SK-N-DZ (cell line): Measurements from ENCODE around the gene LUZP4. TPM values are rescaled to one million over a fixed set of nuclear protein-coding genes. Genes with fewer than 3 reads are reported as not detected.
"Not testable (repeated sequence)": the region's sequence is repeated elsewhere in the genome, so short reads cannot be mapped to it uniquely, and the experiment has no call there.

Experiments
- DNase-seq: peaks from one replicate; pipeline ENCODE4 v3.0.0-alpha.2; 2015; ENCODE audit warnings: low spot score
- polyA plus RNA-seq, 2 experiments: library from polyadenylated mRNA; depleted of rRNA; stranded (reverse); fragments of >200 nt; gene quantifications; 2 replicates each; pipeline ENCODE4 v1.2.3, GENCODE V29; 2014

Gene LUZP4
- not detected in 2 replicates for polyA plus RNA-seq (2014; cell fraction: cytosol; rRNA removed)
- polyA plus RNA-seq (2014; cell fraction: nucleus; rRNA removed), result not detected in 2 replicates

- no peak for DNase-seq
These were observed at the start of gene LUZP4 for GRCh38 chrX:115289465-115289864. Gene LUZP4 (plus strand): TSS chrX:115289715. CDS start chrX:115289760, 45 bp downstream.

- DNase-seq, result no peak
These were observed 37.9 kb upstream of the LUZP4 start for GRCh38 chrX:115251458-115252233.

- DNase-seq, result no peak
These were observed 34.5 kb upstream of the LUZP4 start for GRCh38 chrX:115255003-115255402.

GRCh38 chrX:115257711-115258110, 31.8 kb upstream of the LUZP4 start:
- DNase-seq, result no peak

DNA sequence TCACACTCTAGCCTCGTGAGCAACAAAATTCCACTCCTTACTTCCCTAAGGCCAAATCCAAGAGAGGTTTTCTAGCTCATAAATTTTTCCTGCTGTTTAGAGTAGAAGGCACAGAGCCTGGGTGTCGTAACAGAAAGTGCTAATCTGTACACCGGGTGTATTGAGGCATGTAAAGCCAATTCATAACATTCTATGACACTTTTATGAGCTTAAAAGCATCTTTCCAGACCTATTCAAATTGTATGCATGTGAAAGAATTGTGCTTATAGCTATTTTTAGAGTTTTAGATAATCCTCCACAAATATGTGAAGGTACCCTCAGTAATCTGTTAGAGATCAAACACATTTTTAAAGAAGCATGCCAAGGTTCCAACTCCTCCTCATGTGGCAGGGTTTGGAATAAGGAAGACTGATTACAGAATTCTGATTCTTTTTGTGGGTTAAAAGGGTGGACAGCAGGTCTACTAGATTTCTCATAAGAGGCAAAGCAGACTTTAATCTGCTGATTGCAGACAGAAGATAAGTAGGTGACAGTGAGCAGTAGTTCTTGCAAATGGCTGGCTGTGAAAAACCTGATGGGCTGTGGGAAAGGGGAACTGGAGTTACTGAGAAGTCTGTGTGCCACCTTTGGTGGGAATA, 30.2 kb upstream of the LUZP4 start:
- peak; percentile 57 for DNase-seq

DNA sequence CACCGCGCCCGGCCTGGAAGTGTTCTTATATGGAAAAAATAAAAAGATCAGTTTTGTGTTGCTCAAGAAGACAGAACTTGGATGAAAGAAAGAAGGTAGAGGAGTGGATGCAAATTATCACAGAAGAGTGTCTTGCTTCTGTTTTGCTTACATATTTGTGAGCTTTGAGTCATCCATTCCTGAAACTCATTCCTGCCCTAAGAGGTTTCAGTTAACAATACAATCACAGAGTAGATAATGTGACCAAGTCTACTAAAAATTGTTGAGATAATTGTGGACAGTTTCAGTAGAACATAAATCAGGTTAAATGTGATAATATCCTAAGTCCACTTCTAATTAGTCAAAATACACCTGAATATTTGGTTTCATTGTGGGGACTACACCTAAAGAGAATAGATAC, 29.2 kb upstream of the LUZP4 start:
- DNase-seq, result no peak

GRCh38 chrX:115261148-115261547, 28.4 kb upstream of the LUZP4 start:
- no peak for DNase-seq

DNA sequence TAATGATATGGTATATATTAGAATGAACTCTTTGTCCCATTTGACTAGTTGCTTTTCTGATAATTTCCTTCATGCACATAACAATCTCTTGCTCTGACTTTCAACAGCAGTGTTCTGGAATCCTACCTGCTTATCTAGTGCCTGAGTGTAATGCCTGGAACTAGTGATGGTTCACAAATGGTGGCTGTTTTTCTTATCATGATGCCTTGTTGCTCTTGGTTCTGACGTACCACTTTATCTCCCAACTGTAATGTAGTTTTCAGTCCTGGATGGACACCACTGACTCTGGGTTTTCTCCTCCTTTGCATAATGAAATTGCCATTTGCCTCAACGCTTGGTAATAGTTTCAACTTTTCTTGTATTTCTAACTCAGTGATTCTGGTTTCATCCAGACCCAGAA, 25.5 kb upstream of the LUZP4 start:
- DNase-seq, result peak; percentile 67

DNA sequence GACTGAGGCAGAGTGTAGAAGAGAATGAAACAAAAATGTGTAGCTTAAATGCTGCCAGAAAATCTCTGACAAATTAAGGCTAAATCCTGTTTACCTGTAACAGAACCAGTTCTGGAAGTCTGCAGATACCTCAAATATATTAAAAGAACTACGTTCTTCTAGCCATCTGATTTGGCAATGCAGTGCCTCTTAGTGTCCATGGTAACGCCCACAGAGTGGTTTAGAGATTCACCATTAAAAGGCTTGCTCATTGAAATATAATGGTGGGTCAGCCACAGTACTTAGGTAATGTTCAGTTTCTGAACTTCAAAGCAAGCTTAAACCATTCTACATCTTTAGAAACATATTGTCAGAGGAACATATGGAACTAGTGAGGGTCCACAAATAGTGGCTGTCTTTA, 23.2 kb upstream of the LUZP4 start:
- DNase-seq, result peak; percentile 13

DNA sequence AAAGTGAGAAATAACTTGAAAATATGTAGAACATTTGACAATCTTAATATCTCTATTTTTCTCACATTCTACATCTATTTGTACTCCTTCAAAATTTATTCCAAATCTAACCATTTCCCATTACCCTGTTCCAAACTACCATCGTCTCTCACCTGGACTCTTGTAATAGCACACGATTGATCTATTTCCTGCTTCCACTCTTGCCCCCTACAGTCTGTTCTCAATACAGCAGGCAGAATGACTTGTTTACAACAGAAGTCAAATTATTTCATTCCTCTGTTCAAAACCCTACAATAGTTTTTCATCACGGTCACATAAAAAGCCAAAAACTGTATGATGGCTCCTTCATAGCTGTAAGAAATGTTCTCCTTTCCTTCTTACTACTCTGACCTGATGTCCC, 21.1 kb upstream of the LUZP4 start:
- no peak for DNase-seq

DNA sequence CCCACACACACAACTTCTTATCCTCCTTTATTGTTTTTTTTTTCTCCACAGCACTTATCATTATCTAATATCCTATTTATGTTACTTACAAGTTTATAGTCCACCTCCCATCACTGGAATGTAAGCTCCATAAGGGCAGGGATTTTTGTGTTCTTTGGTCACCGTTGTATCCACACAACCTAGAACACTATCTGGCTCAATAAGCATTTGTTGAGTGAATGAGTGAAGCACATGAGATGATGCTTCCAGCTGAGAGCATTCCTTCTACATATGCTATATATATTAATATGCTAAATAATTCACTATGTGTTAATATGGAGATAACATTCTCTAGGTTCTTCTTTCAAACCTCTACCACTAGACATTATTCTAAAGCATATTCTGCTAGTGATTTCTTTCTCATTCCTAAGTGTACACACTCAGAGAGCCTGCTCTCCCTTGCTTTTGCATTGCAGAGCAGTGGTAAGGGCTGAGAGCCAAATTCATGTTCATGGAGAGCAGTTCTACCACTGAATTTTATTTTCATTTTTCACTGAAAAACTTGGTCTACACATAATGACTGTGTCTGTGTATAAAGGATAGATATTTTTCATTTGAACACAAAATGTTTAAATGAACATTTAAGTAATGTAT, 20.3 kb upstream of the LUZP4 start:
- no peak for DNase-seq

DNA sequence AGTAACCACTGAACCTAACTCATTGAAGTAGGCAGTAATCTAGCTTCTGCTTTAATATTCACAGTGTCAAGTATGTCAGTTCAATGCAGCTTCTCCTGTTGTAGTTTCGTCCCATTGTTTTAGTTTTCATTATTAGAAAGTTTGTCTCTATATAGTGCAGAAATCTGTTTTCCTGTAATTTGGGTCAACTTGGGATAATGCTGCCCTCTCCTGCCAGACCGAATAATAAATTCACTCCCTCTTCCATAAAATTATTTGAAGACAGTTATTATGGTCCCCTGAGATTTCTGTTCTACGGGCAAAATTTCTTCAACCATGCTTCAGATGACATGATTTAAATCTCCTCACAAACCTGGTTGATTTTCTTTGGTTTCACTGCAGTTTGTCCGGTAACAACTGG, 4.6 kb upstream of the LUZP4 start:
- DNase-seq, result no peak

DNA sequence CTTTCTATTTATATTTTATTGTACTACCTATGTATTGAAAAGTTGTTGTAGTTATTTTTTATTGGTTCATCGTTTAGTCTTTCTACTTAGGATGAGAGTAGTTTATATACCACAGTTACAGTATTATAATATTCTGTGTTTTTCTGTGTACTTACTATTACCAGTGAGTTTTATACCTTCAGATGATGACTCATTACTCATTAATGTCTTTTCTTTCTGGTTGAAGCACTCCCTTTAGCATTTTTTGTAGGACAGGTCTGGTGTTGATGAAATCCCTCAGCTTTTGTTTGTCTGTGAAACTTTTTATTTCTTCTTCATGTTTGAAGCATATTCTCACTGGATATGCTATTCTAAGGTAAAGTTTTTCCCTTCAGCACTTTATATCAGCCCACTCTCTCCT, 7.7 kb downstream of the LUZP4 start:
- no peak for DNase-seq

GRCh38 chrX:115311139-115311538, 21.6 kb downstream of the LUZP4 start:
- no peak for DNase-seq

DNA sequence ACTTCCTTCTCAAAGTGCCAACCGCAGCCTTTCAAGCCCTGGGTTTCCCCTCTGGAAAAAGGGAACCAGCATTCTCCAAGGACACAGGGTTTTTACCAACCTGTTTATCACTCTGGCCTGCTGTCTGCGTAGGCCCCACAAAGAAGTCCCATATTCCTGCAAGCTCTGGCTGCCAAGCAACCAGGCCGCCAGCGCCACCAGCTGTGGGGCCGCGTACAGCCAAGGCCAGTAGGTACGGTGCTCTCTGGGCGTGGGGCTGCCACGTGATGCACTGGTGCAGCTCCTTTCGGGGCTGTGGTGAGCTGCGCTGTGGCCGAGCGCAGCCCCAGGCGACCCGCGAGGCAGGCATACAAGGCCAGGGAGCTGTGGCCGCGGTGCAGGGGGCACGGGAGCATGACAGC, 22.1 kb downstream of the LUZP4 start:
- DNase-seq, result no peak

- DNase-seq, result no peak
These were observed 28.6 kb downstream of the LUZP4 start for GRCh38 chrX:115318139-115318538.

DNA sequence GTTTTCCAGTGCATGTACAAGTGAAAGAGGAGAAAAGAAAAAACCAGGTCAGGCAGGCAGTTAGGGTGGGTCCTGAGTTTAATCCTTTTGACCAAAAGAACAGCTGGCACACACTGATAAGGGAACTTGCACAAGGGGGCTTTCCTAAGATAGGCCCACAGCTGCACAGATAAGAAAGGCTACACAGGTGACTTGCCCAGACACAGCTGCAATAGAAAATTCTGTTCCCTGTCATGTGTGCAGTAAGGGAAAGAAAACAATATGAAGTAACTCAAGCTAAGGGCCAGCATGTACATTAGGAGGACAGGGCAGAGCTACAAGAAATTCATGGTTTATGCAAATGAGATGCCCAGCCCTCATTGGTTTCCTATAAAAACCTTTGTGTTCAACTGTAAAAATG, 32.9 kb downstream of the LUZP4 start:
- DNase-seq, result no peak

- DNase-seq, result no peak
These were observed 34.7 kb downstream of the LUZP4 start for GRCh38 chrX:115324194-115324593.

DNA sequence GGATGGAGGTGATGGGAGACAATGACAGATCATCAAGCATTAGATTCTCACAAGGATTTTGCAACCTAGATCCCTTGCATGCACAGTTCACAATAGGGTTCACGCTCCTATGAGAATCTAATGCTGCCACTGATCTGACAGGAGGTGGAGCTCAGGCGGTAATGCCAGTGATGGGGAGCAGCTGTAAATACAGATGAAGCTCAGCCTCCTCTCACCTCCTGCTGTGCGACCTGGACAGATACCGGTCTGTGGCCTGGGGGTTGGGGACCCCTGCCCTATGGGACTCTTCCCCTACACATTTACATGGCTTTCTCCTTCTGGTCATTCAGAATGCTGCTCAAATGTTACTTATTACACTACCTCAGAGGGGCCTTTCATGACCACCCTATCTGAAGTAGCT, 39.8 kb downstream of the LUZP4 start:
- DNase-seq, result not testable (repeated sequence)

DNA sequence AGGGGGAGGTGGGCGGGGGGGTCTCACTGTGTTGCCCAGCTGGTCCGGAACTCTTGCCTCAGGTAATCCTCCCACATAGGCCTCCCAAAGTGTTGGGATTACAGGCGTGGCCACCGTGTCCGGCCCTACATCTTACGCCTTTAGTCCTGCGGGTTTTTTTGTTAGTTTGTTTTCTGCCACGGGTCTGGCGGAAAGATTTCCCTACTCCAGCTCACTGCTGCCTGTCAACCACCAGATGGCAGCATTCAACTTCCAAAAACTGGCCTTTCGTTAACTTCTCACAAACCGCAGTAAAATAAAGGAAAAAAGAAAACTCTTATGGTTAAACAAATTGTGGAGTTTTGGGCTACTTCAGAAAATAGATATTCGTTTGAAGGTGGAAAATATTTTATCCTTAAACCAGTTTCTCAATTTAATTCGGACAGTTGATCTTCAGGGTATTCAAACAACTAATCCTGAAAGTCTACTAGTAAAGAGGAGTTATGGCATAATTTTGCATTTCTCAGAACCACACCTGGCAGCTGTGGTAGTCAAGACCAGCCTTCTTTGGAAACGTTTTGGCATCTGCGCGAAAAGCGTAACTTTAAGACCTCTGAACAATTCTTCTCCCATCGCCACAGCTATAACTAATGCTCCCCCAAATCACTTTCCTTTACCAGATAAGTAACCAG, 41.1 kb downstream of the LUZP4 start:
- DNase-seq, result peak; percentile 63

DNA sequence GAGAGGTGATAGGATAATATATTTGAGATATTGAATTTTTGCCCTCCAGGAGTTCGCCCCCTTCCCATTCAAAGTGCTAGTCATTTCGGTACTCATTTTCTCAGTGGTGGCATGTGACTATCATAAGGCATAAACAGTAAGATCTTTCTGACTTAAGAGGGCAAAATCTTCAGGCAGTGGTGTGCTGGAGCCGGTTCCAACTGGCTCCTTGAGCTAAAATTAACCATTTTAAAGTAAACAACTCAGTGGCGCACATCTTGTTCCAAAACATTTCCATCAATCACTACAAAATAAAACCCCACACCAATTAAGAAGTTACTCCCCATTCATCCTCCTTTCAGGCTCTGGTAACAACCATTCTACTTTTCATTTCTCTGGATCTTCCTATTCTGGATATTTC, 43.3 kb downstream of the LUZP4 start:
- no peak for DNase-seq

- no peak for DNase-seq
These were observed 43.9 kb downstream of the LUZP4 start for GRCh38 chrX:115333446-115333845.
